Activated CD8-positive, alpha-beta memory T cell treated with anti-CD3 and anti-CD28 coated beads for 1 hour (primary cell): ENCODE results near the gene GALT.

Experiments
- DNase-seq, 2 donors: peaks; one replicate each; pipeline ENCODE4 v3.0.0-alpha.2; 2020; ENCODE audit warnings: low read depth in 1 of 2; ENCODE audit errors: extremely low read depth in 1 of 2

The GALT gene

DNA sequence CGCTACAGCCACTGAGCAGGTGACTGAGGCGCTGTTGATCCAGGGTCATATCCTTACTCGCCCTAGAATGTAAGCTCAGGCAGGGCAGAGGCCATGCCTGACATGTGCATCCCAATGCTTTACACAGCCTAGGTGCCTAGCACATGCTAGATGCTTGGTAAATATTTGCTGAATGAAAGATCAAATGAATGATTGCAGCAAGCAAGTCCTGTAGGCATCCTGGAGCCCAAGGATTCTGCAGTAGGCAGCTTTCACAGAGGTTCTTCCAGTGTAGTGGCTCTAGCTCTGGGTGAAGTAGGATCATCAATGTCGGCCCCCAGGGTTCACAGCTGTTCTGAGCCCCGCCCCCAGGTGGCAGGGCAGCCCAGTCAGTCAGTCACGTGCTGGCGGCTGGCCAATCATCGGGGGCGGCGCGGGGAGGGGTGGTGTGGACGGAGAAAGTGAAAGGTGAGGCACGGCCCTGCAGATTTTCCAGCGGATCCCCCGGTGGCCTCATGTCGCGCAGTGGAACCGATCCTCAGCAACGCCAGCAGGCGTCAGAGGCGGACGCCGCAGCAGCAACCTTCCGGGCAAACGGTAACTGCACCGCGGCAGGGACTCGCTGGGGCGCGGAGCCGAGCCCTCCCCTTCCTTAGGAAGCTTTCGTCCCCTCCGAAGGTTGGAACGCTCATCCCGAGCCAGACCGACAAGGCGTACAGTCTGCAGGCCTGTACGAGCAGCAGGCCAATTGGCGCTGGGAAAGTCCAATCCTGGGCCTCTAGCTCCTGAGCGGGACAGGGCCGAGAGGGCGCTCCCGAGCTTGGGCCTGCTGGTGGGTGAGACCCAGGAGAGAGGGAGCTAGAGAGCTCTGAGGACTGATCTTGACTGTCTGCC is at the start of gene GALT:
Gene GALT, plus strand, starts transcription at position 465 of the 873 bp plus-strand sequence. Its CDS starts 30 bp downstream, at position 495.
- DNase-seq, result peak; percentile 94 to 96

GRCh38 chr9:34599546-34599945 is 46.9 kb upstream of the GALT start:
- no peak for DNase-seq

DNA sequence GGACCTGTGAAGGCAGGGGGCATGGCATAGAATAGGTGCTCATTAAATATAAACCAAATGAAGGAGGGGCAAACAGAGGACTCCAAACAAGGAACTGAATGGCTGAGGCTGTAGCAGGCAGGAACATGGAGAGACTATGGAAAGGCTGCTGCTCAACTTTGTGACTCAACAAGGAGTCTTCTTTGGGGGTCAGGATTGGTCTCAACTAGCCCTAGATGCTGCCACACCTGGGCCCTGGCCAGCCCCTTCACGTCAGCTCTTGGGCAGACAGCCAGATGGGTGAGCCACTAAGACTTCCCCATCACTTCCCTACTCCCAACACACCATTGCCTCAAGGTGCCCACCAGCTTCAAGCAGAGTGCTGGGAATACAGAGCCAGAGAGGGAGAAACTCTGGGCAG is 45.6 kb upstream of the GALT start:
- DNase-seq, result no peak

DNA sequence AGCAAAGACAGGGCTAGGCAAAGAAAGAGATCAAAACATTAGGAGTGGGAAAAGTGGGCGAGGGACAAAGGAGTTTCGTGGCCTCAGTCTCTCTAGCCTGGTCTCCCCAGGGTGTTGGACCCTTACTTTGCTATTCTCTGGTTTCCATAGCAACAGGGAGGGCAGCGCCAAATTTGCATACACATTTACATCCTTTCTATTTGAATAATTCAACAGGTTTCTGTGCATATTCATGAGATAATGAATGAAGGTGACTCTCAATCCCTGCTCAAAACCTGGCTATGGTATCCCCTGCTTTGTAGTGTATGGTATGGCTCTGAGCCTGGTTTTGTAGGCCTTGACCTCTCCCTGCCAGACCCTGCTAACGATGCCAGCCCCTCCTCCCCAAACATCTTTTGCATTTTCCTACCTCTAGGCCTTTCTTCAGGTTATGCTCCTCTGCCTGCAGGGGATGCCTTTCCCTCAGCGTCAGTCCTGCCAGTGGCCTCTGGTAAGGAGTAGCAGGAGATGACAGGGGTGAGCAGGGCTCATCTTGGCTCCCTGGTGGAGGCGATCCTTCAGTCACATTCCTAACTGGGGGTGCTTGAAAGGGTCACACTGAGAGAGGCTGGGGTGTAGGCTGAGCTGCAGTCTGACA is 44.4 kb upstream of the GALT start:
- DNase-seq, result no peak

- DNase-seq, result peak; percentile 48 to 71
These were observed 42.8 kb upstream of the GALT start for GRCh38 chr9:34603610-34604231.

DNA sequence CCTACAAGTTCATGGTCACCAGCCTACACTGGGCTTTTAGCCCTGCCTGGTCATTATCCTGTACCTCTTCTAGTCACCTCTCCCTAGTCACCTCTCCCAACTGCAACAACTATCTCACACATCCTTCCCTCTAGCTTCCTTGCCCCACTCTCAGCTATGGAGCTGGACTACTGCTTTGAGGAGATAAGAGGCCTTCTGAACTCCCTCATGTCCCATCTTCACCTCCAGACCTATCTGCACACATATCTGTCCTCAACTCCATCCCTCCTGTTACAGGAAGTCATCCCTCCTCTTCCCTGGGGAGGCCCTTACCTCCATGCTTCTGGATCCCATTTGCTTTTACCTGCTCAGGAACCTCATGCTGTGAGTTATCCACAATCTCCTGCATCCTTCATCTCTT is 40.3 kb upstream of the GALT start:
- DNase-seq, result no peak

- no peak for DNase-seq
These were observed 39.6 kb upstream of the GALT start for GRCh38 chr9:34606905-34607304.

DNA sequence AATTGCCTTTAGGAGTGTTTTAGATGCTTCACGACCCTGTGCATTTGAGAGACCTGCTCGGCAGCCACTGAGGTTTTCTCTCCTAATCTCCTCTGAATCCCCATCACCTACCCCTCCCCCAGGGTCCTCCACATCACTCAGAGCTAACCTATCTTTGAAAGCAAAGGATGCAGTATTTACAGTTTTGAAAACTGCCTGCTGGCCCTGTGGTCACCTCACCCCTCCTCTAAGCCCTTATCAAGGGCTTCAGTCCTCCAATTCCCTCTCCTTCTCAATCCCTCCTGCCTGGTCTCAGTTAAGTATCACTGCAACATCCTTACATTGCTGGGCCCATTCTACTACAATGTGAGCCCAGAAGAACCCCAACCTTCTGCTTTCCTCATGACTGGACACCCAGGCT is 39.1 kb upstream of the GALT start:
- no peak for DNase-seq

DNA sequence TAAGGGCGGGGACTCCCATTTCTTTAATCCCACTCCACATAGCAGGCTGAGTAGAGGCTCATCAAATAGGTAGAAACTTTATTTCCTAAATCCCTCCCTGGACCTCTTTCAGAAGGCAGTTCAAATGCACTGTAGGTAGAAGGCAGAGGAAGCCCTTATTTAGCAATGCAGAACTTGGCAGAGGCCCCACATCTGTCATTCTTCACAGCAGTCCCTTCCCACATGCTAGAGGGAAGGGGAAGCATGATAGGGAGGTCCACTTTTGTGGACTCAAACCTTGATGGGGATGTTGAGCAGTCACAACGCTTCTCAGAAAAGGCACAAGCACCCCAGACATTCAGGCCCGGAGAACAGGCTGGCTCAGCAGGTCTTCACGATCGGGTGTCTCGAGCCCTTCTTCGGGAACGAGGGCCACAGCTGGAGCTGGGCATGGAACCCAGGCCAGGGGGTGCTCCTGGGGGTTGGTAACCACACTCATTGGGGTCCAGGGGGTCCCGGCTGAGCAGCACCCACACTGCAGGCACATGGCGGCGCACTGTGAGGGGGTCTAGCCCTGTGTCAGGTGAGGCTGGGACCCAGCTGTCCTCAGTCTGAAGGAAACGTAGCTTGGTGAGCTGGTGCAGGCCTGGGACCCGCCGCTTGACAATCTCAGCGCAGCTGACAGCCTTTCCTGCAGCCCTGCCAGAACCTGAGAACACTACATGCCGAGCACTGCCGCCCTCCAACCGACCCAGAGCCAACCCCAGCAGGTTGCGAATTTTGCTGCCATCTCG is 35.9 kb upstream of the GALT start:
- DNase-seq, result no peak

GRCh38 chr9:34611251-34611810 is 35.1 kb upstream of the GALT start:
- DNase-seq, result no peak

DNA sequence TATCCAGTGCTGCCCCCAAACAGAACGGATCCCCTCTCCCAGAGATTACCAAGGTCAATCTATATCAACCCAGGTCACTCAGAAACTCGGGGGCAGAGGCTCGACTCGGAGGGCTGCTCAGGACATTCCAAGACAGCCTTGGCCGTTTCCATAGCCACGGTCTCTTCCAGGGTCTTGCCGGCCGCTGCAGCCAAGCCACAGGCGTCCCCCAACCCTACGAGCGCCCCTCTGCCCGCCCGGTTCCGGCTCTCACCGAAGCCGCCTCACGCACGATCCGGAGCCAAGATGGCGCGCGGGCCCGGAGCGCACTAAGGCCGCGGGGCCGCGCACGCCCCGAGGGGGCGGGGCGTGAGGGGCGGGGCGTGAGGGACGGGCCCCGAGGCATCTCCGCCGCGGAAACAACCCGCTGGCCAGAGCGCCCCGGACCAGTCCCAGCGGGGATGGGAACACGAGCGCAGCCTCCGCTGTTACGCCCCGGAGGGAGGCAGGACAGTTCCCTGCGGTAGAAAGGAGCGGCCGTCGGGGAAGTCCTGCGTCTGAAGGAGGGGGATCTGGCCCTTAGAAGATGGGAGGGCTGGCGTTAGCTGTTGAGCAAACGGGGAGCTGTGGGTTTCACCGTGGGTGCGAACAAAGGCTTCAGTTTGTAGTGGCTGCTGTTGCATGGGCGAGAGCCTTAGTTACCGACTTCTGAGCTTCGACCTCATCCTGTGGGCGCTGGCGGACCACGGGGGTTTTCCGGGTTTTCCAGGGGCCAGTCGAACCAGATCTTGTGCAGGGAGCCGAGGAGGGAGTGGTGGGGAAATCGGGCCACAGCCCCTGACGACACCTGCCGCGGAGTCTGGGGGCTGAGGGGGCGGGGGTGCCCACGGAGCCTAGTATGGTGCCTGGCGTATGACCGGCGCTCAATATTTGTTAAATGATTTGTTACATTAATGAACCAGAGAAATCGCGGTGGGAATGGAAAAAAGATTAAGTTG is 34.4 kb upstream of the GALT start, which contains the start of gene RPP25L:
Gene RPP25L, minus strand, starts transcription at position 287 of the 977 bp plus-strand sequence. CDS start 801 bp downstream, outside the sequence.
- DNase-seq, result peak; percentile 33 to 84

DNA sequence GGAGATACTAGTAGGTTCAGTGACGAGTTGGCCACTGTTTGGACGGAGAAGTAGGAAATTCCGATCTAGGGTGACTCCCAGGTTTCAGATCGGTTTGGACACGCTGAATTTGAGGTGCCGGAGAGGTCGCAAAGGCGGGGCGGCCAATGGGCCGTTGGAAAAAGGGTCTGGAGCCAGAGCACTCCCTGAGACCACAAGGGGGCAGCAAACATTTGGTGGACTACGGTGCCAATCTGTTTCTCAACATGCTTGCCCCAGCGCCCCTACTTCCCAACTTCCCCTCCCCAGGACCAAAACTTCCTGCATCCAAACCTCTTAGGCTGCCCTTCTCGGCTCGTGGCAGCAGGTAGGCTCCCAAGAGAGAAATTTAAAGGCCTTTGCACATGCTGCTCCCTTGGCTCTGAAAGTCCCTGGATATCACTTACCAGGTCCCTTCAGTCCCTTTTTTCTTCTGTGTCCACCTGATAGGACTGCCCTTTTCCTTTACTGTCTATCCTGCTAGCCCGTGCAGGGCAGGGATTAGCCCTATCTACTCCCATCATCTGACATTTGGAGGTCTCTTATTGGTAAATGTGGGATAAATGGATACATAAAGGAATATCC is 33.6 kb upstream of the GALT start:
- peak in 1 of 2 donors; percentile 47 for DNase-seq

GRCh38 chr9:34615132-34615531 is 31.3 kb upstream of the GALT start:
- no peak for DNase-seq

GRCh38 chr9:34620061-34620994 is 26.1 kb upstream of the GALT start, which contains the start of gene DCTN3:
Gene DCTN3 (minus strand): TSS chr9:34620495. CDS start chr9:34620464, 31 bp downstream.
- peak; percentile 80 to 81 for DNase-seq

DNA sequence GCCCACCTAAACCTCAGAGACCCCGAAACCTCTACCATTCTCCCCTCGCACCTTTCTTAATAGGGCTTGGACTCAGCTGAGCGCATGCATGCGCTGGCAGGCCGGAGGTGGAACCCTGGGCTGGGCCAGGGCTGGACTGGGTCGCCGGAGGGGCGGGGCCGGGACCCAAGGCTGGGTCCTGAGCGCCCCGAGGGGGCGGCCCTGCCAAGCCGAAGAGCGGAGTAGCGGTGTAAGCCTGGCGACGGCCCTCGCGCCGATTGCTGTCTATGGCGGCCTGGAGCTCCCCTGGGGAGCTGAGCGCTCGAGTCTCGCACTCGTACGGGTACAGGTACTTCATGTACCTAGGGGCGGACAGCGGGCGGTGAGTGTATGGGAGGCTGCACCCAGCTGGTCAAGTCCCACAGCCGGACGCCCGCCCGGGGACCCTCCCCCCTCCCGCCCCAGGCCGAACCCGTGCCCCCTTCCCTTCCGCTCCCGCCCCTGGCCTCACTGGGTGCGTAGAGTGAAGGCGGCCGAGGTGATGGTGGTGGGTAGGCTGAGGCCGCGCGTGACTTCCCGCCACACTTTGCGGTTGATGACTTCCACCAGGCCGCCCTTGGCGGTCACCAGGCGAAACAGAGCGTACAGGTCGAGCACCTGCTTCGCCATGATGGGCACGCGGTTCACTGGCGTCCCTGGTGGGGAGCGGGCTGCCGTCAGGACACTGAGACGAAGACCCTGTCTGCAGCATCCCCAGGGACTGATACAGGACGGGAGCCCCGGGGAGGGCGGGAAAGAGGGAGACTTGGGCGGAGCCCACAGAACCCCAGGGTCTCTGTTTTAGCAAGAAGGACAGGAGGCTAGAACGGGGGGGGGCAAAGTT is 22.9 kb upstream of the GALT start:
- DNase-seq, result no peak

DNA sequence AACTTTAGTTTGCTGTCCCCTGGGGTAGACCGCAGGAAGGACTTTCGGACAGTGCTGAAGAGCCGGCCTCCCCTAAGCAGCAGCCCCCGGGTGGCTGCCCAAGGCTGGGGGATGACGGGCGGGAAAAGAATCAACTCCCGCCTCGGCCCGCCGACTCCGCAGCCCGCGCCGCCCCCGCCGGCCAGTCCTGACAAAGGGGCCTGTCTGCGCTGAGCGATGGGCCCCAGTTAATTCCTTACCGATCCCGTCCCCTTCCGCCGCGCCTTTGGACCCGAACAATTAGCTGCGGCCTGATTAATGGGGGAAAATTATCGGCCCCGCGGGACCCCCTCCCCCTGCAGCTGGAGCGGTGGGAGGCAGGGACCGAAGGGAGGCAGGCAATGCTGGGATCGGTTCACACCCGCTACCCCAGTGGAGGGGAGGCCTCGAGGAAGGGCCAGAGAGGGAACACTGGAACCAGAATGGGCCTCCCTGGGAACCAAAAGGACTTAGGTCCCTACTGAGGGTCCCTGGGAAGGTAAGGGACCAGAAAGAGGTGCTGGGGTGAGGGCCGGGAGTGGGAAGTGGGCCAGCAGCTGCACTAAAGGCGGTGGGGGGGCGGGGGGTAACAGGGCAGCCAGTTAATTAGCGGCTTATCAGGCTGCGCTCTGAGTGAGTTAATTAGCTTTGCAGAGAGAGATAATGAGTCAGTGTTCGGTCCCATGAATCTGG is 21.8 kb upstream of the GALT start:
- DNase-seq, result no peak
